Activated effector memory CD4-positive, alpha-beta T cell treated with anti-CD3 and anti-CD28 coated beads, Interleukin-2, amount 50 U/mL, for 16 hours (primary cell): ENCODE measurements around the gene MAGEA4.

Experiments used
- DNase-seq: peaks from one replicate; pipeline ENCODE4 v3.0.0-alpha.2; 2020

Gene MAGEA4

GRCh38 chrX:151935358-151935757 is 22.7 kb downstream of the MAGEA4 start:
- DNase-seq: no peak

GRCh38 chrX:151938172-151938571 is 25.5 kb downstream of the MAGEA4 start:
- DNase-seq: no peak

GRCh38 chrX:151954730-151955129 is 42.0 kb downstream of the MAGEA4 start:
- no peak for DNase-seq

- no peak for DNase-seq
Observed at GRCh38 chrX:151958101-151958500, 45.4 kb downstream of the MAGEA4 start.

GRCh38 chrX:151962034-151962433 is 49.3 kb downstream of the MAGEA4 start:
- DNase-seq: no peak

GRCh38 chrX:151966236-151966635 is 53.5 kb downstream of the MAGEA4 start:
- no peak for DNase-seq

GRCh38 chrX:151970027-151970426 is 57.3 kb downstream of the MAGEA4 start:
- no peak for DNase-seq

GRCh38 chrX:151970661-151971060 is 58.0 kb downstream of the MAGEA4 start:
- no peak for DNase-seq

- DNase-seq: no peak
Observed at GRCh38 chrX:151973060-151973661, 60.5 kb downstream of the MAGEA4 start.

- no peak for DNase-seq
Observed at GRCh38 chrX:151973851-151974335, 61.2 kb downstream of the MAGEA4 start.
